Brain microvascular endothelial cell (primary cell): ENCODE results near the gene PWWP2B.

Experiments used
- DNase-seq: peaks from one replicate; pipeline ENCODE4 v3.0.0-alpha.2; 2020
- H3K27ac ChIP-seq: fragments of 250-450 bp; sonication (Bioruptor Pico); 2 replicates; pipeline ENCODE4 v1.5.1; 2020; ENCODE audit warnings: mild to moderate bottlenecking, moderate library complexity
- H3K27me3 ChIP-seq: fragments of 250-450 bp; sonication (Bioruptor Pico); replicated peaks from 2 replicates; pipeline ENCODE4 v1.5.1; 2020; ENCODE audit warnings: mild to moderate bottlenecking
- H3K36me3 ChIP-seq: fragments of 250-450 bp; sonication (Bioruptor Pico); replicated peaks from 2 replicates; pipeline ENCODE4 v1.5.1; 2020; ENCODE audit warnings: mild to moderate bottlenecking
- H3K4me3 ChIP-seq: 2 replicates; pipeline ENCODE4 v1.5.1; 2011; ENCODE audit warnings: low read depth, mild to moderate bottlenecking, control low read depth, low read length, moderate library complexity
- in situ Hi-C: cut with HindIII; loops from 2 replicates; pipeline ENCODE4 v1.10.0; 2017; ENCODE audit warnings: low sequenced_read_pairs, low pct_ligation_motif_present
- TF ChIP-seq, protein P1 (sequence below): IDR thresholded peaks from 2 replicates; pipeline ENCODE4 v1.5.1; 2011; ENCODE audit warnings: low read depth, mild to moderate bottlenecking, moderate library complexity, low read length, control low read depth, inconsistent platforms; ENCODE audit errors: missing control alignments

Gene PWWP2B

DNA sequence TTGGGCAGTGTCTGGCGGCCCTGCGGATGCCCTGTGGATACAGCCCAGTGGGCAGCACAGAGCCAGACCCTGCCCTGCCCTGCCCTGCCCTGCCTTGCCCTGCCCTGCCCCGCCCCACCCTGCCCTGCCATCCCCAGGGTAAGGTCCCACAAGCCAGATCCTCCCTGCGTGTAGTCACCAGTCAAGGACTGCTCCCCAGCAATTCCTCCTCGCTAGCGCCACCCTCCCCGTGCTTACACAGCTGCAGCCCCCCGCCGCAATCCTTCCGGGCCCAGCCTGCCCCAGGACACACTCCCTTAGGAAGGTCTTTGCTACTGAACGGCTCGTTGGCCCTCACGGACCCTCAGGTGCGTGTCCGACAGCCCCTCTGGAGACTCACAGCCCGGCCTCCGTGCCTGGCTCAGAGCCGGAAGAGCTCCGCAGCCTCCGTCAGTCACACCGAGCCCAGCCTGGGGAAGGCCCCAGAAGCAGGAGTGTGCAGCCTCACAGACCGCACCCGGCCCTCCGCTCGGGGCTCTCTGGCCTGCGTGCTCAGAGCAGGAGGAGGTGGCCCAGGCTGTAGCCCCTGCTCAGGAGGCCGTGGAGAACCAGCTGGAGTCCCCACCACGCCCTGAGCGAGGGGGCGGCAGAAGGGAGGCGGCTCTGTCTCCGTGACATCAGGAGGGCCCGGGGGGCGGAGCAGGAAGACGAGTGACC, 68.3 kb downstream of the PWWP2B start:
- DNase-seq = no peak
- Histone ChIP-seq H3K27ac (no peak overlapping the region), H3K36me3 (no peaks in the 10 kb centered on the region), H3K4me3 (no peak overlapping the region), H3K27me3 (no peaks in the 10 kb centered on the region)
- in situ Hi-C loops = loop anchor here (10.0 kb wide), 1 partner anchor 159 kb away; no protein-coding TSS in a partner anchor
- TF ChIP-seq, protein P1, sequence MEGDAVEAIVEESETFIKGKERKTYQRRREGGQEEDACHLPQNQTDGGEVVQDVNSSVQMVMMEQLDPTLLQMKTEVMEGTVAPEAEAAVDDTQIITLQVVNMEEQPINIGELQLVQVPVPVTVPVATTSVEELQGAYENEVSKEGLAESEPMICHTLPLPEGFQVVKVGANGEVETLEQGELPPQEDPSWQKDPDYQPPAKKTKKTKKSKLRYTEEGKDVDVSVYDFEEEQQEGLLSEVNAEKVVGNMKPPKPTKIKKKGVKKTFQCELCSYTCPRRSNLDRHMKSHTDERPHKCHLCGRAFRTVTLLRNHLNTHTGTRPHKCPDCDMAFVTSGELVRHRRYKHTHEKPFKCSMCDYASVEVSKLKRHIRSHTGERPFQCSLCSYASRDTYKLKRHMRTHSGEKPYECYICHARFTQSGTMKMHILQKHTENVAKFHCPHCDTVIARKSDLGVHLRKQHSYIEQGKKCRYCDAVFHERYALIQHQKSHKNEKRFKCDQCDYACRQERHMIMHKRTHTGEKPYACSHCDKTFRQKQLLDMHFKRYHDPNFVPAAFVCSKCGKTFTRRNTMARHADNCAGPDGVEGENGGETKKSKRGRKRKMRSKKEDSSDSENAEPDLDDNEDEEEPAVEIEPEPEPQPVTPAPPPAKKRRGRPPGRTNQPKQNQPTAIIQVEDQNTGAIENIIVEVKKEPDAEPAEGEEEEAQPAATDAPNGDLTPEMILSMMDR = no peak

DNA sequence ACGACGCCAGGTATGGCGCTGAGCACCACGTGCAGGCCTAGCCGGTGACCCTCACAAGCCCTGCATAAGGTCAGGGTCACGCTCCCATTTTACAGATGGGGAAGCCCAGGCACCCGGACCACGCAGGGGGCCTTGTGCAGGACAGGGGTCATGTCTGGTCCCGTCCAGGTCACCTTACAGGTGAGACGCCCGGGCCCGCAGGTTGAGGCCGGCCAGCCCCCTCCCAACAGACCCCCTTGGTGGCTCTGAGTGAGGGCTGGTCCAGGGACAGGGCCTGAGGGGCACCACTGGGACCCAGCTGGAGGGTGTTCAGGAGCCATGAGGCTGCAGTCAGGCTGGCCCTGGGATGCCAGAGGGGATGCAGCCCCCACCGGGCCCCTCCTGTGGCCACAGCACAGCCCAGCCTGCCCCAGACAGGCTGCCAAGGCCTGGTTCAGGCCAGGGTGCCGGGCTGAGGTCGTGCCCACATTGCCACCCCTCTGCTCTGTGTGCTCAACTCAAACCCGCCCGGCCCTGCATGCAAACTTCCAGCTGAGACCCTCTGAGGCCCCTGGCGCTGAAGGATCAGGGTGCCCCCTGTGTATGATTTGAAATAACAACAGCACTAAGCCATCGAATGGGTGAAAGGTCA, 69.0 kb downstream of the PWWP2B start:
- Histone ChIP-seq H3K4me3 (no peak overlapping the region), H3K27ac (no peak overlapping the region), H3K27me3 (no peaks in the 10 kb centered on the region), H3K36me3 (no peaks in the 10 kb centered on the region)
- in situ Hi-C loops = loop anchor here (10.0 kb wide), 1 partner anchor 159 kb away; no protein-coding TSS in a partner anchor
- TF ChIP-seq, protein P1 = no peak
- DNase-seq = no peak

DNA sequence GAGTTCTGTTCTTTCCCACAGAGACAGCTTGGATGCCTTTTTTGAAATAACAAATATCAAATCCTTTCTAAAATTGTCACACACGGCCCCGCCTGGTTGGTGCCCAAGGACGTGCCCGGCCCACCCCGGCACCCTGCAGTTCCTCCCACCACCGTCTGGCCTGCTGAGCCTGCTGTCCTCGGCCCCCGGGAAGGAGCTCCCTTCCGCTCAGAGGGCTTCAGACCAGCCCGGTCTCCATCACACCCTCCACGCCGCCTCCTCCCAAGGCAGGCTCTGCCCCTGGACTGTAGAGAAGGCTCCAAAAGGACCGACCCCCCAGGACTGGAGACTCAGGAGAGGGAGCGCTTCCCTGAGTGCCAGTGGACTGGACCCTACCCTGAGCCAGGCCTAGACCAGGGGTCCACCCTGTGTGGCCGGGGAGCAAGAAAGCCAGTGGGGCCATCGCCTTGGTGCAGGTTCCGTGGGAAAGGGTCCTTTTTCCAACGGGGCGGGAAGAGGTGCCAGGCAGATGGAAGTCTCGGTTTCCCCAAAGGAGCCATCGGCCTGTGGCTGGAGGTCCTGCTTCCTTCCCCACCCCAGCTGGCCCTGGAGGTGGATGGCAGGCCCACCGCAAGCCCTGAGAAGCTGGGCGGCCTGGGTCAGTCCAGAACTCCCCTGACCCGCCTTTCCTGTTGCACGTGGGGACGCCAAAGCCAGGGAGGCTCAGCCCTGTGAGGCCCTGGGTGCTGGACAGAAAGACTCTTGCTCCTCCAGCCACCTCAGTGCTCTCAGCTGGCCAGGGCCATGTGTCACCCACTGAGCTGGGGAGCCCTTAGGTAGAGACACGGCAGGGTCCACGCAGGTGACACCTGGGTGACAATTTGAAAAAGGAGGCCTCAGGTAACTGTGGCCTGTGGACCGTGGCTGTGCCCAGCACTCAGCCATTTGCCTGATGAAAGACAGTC, 69.8 kb downstream of the PWWP2B start:
- H3K27ac ChIP-seq = no peak overlapping the region
- H3K36me3 ChIP-seq = no peaks in the 10 kb centered on the region
- in situ Hi-C loops = loop anchor here (10.0 kb wide), 1 partner anchor 158 kb away; no protein-coding TSS in a partner anchor
- TF ChIP-seq, protein P1 = no peak
- H3K27me3 ChIP-seq = no peaks in the 10 kb centered on the region
- DNase-seq = no peak
- no peak overlapping the region for H3K4me3 ChIP-seq
